Measurements from ENCODE around the gene GIPC2. TPM values are rescaled to one million over a fixed set of nuclear protein-coding genes. Genes with fewer than 3 reads are reported as not detected.
"Not testable (repeated sequence)": the region's sequence is repeated elsewhere in the genome, so short reads cannot be mapped to it uniquely, and the experiment has no call there.

GIPC2 gene, protein sequence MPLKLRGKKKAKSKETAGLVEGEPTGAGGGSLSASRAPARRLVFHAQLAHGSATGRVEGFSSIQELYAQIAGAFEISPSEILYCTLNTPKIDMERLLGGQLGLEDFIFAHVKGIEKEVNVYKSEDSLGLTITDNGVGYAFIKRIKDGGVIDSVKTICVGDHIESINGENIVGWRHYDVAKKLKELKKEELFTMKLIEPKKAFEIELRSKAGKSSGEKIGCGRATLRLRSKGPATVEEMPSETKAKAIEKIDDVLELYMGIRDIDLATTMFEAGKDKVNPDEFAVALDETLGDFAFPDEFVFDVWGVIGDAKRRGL
- total RNA-seq: 1 to 10 TPM; 1.8 to 5.7 (median 3.3) TPM
- 1 to 10 TPM; 2.1 to 2.7 TPM for polyA plus RNA-seq
- long read RNA-seq, donor 1, partial matches to known transcripts: 0 of 6 reads
- long read RNA-seq, donor 1, other reads (novel, unspliced or antisense): 6 of 6 reads
- long read RNA-seq, donor 2, transcript GIPC2-201 (6 exons, 3,847 nt): major isoform, 14 of 14 reads
- long read RNA-seq, donor 2, partial matches to known transcripts: 0 of 14 reads
- long read RNA-seq, donor 2, other reads (novel, unspliced or antisense): 0 of 14 reads
- long read RNA-seq, donor 3, transcript GIPC2-201 (6 exons, 3,847 nt): major isoform, 11 of 15 reads
- long read RNA-seq, donor 3, partial matches to known transcripts: 0 of 15 reads
- long read RNA-seq, donor 3, other reads (novel, unspliced or antisense): 4 of 15 reads

DNA sequence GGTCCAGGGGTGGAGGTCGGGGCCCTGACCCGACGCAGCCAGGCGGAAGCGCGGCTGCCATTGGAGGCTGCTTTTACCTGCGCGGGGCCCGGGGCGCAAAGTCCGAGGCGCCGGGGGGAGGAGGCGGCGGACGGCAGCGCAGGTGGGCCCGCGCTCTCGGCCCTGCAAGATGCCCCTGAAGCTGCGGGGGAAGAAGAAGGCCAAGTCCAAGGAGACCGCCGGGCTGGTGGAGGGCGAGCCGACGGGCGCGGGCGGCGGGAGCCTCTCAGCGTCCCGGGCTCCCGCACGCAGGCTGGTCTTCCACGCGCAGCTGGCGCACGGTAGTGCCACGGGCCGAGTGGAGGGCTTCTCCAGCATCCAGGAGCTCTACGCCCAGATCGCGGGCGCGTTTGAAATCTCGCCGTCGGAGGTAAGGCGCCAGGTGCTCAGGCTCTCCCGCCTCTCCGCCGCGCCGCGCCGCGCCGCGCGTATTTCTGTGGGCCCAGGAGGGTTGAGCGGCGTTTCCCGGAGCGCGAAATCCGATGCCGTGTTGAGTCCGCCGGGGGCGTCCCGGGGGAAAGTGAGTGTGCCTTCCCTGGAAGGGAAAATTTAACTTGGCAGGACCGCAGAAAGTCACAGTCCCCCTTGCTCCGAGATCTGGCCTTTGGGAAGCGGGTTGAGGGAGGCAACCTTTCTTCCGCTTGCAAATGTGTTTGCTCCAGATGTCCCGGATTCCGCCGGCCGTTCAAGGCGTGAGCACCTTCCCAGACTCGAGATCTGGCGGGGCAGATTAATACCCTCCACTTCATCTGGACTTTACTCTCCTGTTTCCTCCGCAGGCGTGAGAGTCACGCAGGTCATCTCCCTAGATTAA lies at the start of gene GIPC2:
Gene GIPC2, plus strand, starts transcription at position 41 of the 853 bp plus-strand sequence. Its CDS starts 129 bp downstream, at position 170.
- H3K36me3 ChIP-seq: no peaks in the 10 kb centered on the region
- H3K27me3 ChIP-seq: no peaks in the 10 kb centered on the region
- DNase-seq: peak; percentile 30 to 58 (median 41)
- peak within 1 kb of the TSS; percentile 9 to 62 for H3K27ac ChIP-seq
- 2 to 5% (median 4%) methylated on average over 37 to 85 of the region's 85 CpGs for WGBS, 3 donors
- TF ChIP-seq POLR2A (IDR thresholded peaks at IDR 0.05) (no peak), EP300 (IDR thresholded peaks at IDR 0.05) (no peak), CTCF (IDR thresholded peaks at IDR 0.05) (no peak)
- H3K4me3 ChIP-seq: peak within 1 kb of the TSS; percentile 60
- intact Hi-C loops (cut with DNase I): no loop called here
- peaks cover 6% of the 10 kb centered on the region for H3K4me1 ChIP-seq (ENCODE audit: insufficient read depth)
- H3K9me3 ChIP-seq: no peaks in the 10 kb centered on the region

DNA sequence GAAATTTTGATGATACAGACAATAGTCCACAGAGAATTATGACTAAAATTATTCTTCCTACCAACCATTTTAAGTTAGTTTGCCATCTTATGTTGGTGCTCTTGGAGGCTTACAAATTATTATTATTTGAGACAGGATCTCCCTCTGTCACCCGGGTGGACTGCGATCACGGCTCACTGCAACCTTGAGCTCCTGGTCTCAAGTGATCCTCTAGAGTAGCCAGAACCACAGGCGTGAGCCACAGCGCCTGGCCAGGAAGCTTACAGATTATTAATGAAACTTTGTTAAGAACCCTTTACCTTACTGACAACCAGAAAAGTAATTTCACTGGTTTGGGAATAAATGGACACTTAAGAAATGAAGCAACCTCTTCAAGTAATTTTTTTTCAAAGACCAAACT lies 49.0 kb upstream of the GIPC2 start:
- TF ChIP-seq POLR2A (IDR thresholded peaks at IDR 0.05): no peak
- TF ChIP-seq CTCF (IDR thresholded peaks at IDR 0.05): no peak
- TF ChIP-seq EP300 (IDR thresholded peaks at IDR 0.05): no peak
- DNase-seq: no peak
- Histone ChIP-seq H3K4me1 (ENCODE audit: insufficient read depth) (peaks cover 2% of the 10 kb centered on the region), H3K27ac (no peak overlapping the region), H3K27me3 (no peaks in the 10 kb centered on the region), H3K9me3 (no peaks in the 10 kb centered on the region), H3K36me3 (no peaks in the 10 kb centered on the region), H3K4me3 (no peak overlapping the region)
- WGBS, 3 donors: 92 to 94% (median 92%) methylated on average over 5 of the region's 5 CpGs
- intact Hi-C loops (cut with DNase I): no loop called here

DNA sequence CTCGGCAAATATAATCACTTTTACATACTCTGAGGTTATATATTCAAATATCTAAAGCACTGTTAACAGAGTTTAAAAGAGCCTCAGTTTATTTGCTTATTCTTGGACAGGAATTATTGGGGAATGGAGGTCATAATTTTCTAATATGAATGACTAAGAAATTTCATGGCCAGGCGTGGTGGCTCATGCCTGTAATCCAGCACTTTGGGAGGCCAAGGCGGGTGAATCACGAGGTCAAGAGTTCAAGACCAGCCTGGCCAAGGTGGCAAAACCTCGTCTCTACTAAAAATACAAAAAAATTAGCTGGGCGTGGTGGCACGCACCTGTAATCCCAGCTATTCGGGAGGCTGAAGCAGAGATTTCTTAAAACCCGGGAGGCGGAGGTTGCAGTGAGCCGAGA lies 45.2 kb upstream of the GIPC2 start:
- H3K36me3 ChIP-seq; H3K4me1 ChIP-seq (ENCODE audit: insufficient read depth); DNase-seq; H3K27ac ChIP-seq; H3K4me3 ChIP-seq; H3K9me3 ChIP-seq; H3K27me3 ChIP-seq; intact Hi-C loops (cut with DNase I): not testable (repeated sequence)
- WGBS, 3 donors: 91 to 94% (median 93%) methylated on average over 11 of the region's 11 CpGs

- intact Hi-C loops (cut with DNase I): no loop called here
- 35 to 47% (median 39%) methylated on average over 3 of the region's 3 CpGs for WGBS, 3 donors
- Histone ChIP-seq H3K4me3 (no peak overlapping the region), H3K27ac (peak overlapping the region in 1 of 2 donors; percentile 84), H3K27me3 (no peaks in the 10 kb centered on the region), H3K36me3 (no peaks in the 10 kb centered on the region), H3K4me1 (ENCODE audit: insufficient read depth) (no peaks in the 10 kb centered on the region), H3K9me3 (no peaks in the 10 kb centered on the region)
- TF ChIP-seq CTCF (IDR thresholded peaks at IDR 0.05) (no peak), POLR2A (IDR thresholded peaks at IDR 0.05) (no peak), EP300 (IDR thresholded peaks at IDR 0.05) (no peak)
- DNase-seq: no peak
Measured at GRCh38 chr1:78003070-78003746, 42.6 kb upstream of the GIPC2 start.
